Measurements from ENCODE around the gene ZNF488. TPM values are rescaled to one million over a fixed set of nuclear protein-coding genes. Genes with fewer than 3 reads are reported as not detected.

Gene ZNF488
- total RNA-seq, 1 experiment from 2014 or later: 11.8 TPM

- Histone ChIP-seq H3K4me3 (ENCODE audit: low read depth in 2 of 2, low read length in 2 of 2) (no peak overlapping the region), H3K27me3 (ENCODE audit: control insufficient read depth, insufficient read depth, low read length) (peaks cover 27% of the 10 kb centered on the region), H3K27ac (ENCODE audit: low read length) (no peak overlapping the region), H3K36me3 (ENCODE audit: control insufficient read depth, insufficient read depth, low read length) (no peaks in the 10 kb centered on the region), H3K9me3 (ENCODE audit: control insufficient read depth, insufficient read depth, low read depth, low read length) (no peaks in the 10 kb centered on the region), H3K4me1 (ENCODE audit: control insufficient read depth, insufficient read depth, low read length) (no peaks in the 10 kb centered on the region)
- BruUV-seq (replicated peaks): no TSS peak
- DNase-seq (ENCODE audit: low read depth, low spot score): no peak
- CTCF ChIA-PET: no interaction called here
- POLR2A ChIA-PET: no interaction called here
- no peak for ATAC-seq
- intact Hi-C loops (cut with micrococcal nuclease; ENCODE audit: unreplicated experiment) (no loop called here), in situ Hi-C loops (cut with HindIII; ENCODE audit: low pct_unique_long_range_greater_than_20kb, low sequenced_read_pairs) (no loop called here)
- no peak for TF ChIP-seq POLR2AphosphoS5 (IDR thresholded peaks at IDR 0.05; ENCODE audit: low read depth, low read length)
- no peak for TF ChIP-seq TCF7L2 (IDR thresholded peaks at IDR 0.05; ENCODE audit: low read depth, low read length)
- TF ChIP-seq CTCF (IDR thresholded peaks at IDR 0.05): no peak
- no peak for TF ChIP-seq REST (IDR thresholded peaks at IDR 0.05; ENCODE audit: insufficient read depth in 1 of 2, low read depth in 2 of 2, low read length in 1 of 2)
Measured at GRCh38 chr10:47336387-47337134, 47.5 kb downstream of the ZNF488 start.

GRCh38 chr10:47335906-47336305, 48.2 kb downstream of the ZNF488 start:
- Histone ChIP-seq H3K4me1 (ENCODE audit: control insufficient read depth, insufficient read depth, low read length) (no peaks in the 10 kb centered on the region), H3K4me3 (ENCODE audit: low read depth in 2 of 2, low read length in 2 of 2) (no peak overlapping the region), H3K27me3 (ENCODE audit: control insufficient read depth, insufficient read depth, low read length) (peaks cover 25% of the 10 kb centered on the region), H3K27ac (ENCODE audit: low read length) (no peak overlapping the region), H3K36me3 (ENCODE audit: control insufficient read depth, insufficient read depth, low read length) (no peaks in the 10 kb centered on the region), H3K9me3 (ENCODE audit: control insufficient read depth, insufficient read depth, low read depth, low read length) (no peaks in the 10 kb centered on the region)
- TF ChIP-seq SIN3A (IDR thresholded peaks at IDR 0.05; ENCODE audit: borderline replicate concordance, insufficient read depth, low read depth, low read length): no peak
- TF ChIP-seq TCF7L2 (IDR thresholded peaks at IDR 0.05; ENCODE audit: low read depth, low read length): no peak
- BruUV-seq (replicated peaks): no TSS peak
- in situ Hi-C loops (cut with HindIII; ENCODE audit: low pct_unique_long_range_greater_than_20kb, low sequenced_read_pairs): no loop called here
- ChIA-PET POLR2A (no interaction called here), CTCF (no interaction called here)
- intact Hi-C loops (cut with micrococcal nuclease; ENCODE audit: unreplicated experiment): no loop called here
- DNase-seq (ENCODE audit: low read depth, low spot score): no peak
- ATAC-seq: no peak

- POLR2A ChIA-PET: no interaction called here
- no TSS peak for BruUV-seq (replicated peaks)
- CTCF ChIA-PET: no interaction called here
- in situ Hi-C loops (cut with HindIII; ENCODE audit: low pct_unique_long_range_greater_than_20kb, low sequenced_read_pairs) (no loop called here), intact Hi-C loops (cut with micrococcal nuclease; ENCODE audit: unreplicated experiment) (no loop called here)
- TF ChIP-seq POLR2AphosphoS5 (IDR thresholded peaks at IDR 0.05; ENCODE audit: low read depth, low read length) (no peak), SIN3A (IDR thresholded peaks at IDR 0.05; ENCODE audit: borderline replicate concordance, insufficient read depth, low read depth, low read length) (no peak), CTCF (IDR thresholded peaks at IDR 0.05) (no peak), REST (IDR thresholded peaks at IDR 0.05; ENCODE audit: insufficient read depth in 1 of 2, low read depth in 2 of 2, low read length in 1 of 2) (no peak), TCF7L2 (IDR thresholded peaks at IDR 0.05; ENCODE audit: low read depth, low read length) (no peak)
- Histone ChIP-seq H3K9me3 (ENCODE audit: control insufficient read depth, insufficient read depth, low read depth, low read length) (no peaks in the 10 kb centered on the region), H3K27me3 (ENCODE audit: control insufficient read depth, insufficient read depth, low read length) (peaks cover 23% of the 10 kb centered on the region), H3K36me3 (ENCODE audit: control insufficient read depth, insufficient read depth, low read length) (no peaks in the 10 kb centered on the region), H3K27ac (ENCODE audit: low read length) (no peak overlapping the region), H3K4me1 (ENCODE audit: control insufficient read depth, insufficient read depth, low read length) (no peaks in the 10 kb centered on the region), H3K4me3 (ENCODE audit: low read depth in 2 of 2, low read length in 2 of 2) (no peak overlapping the region)
- DNase-seq (ENCODE audit: low read depth, low spot score) (no peak), ATAC-seq (no peak)
Measured at GRCh38 chr10:47334466-47335295, 49.4 kb downstream of the ZNF488 start.
